Pons (tissue), 1 donor: ENCODE data around the gene SOX21.
"Not testable (repeated sequence)": the region's sequence is repeated elsewhere in the genome, so short reads cannot be mapped to it uniquely, and the experiment has no call there.

Experiments used
- DNase-seq: peaks from one replicate; pipeline ENCODE4 v3.0.0-alpha.2; 2016; ENCODE audit warnings: low spot score

SOX21 gene

DNA sequence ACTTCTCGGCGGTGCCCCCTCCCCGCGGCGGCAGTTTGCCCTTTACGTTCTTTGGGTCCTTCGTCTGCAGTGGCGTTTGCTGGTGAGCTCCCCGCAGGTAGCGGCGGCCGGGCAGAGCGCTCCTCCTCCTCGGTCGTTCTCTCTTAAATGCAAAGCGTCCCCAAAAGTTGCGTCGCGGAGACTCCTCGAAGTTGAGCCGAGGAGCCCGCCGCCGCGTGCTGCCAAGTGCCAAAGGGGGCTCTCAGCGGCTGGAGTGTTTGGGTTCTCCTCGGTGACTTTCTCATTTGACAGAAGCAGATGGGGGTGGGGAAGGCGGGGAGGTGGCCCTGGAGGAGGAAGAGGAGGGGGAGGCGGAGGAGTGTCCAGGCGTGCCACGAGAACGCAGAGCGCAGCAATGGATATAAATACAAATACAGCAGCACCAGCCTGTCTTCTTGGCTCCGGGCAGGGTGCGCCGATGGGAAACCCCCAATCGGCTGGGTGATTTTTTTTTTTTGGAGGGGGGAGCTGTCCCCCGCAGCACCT, at the start of gene SOX21:
TSS of gene SOX21 (minus strand) at position 259 of the 525 bp plus-strand sequence. CDS start 496 bp downstream, outside the sequence.
- DNase-seq = peak; percentile 37

DNA sequence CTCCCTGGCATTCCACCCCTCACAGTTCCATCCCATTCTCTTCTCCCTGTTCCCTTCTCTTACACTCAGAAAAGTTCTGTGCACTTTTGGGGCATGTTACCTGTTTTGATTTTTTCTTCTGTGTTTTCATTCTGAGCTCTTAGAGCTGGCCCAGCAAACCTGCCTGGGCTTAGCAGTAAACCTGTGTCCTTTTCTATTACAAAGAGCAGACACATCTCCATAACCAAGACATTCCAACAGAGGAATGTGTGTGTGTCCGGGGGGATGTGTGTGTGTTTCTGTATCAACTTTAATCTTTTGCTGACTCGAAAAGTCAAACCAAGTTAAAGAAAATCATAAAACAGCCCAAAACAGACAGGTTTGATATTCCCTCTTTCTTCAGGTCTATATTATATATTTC, 49.1 kb upstream of the SOX21 start:
- DNase-seq = no peak

DNA sequence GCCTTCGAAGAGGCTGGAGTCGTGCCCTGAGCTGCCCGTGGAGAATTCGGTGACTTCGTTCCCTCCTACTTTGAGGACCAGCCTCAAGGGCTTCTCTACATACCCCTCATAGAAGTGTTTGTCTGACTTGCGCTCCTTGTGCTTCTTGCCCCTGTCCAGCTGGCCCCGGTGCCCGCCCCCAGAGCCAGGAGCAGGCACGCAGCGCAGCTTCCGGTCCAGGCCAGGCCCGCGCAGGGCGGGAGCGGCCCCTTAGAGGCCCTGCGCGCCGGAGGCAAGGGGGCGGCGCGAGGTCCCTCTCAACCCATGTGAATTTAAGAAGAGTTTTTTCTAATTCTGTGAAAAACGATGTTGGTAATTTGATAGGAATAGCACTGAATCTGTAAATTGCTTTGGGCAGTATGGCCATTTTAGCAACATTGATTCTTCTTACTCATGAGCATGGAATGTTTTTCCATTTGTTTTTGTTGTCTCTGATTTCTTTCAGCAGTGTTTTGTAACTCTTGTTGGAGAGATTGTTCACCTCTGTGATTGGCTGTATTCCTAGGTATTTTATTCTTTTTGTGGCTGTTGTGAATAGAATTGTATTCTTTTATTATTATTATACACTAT, 46.9 kb upstream of the SOX21 start:
- DNase-seq = no peak

DNA sequence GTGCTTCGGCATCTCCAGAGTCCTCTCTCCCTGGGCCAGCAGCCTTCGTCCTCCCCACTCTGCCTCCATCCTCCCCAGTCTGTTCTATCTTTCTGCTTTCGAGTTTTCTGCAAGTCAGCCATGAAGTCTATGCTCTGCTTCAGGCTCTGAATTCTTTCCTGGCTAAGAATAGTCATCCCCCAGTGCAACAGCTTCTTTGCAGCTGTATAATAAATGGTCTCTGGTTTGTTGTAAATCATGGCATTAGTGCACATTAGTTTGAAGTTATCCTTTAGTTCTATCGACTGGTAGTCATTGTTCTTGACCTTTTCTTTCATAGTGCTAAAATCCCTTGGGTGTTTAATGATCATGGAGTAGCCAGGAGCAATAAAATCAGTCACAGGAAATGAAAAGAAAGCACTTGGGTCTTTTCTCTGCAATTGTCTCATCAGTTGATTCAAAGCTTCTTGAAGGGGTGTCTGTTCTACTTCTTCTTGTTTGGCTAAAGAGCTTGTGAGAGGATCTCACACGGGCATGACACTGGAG, 46.2 kb upstream of the SOX21 start:
- no peak for DNase-seq

DNA sequence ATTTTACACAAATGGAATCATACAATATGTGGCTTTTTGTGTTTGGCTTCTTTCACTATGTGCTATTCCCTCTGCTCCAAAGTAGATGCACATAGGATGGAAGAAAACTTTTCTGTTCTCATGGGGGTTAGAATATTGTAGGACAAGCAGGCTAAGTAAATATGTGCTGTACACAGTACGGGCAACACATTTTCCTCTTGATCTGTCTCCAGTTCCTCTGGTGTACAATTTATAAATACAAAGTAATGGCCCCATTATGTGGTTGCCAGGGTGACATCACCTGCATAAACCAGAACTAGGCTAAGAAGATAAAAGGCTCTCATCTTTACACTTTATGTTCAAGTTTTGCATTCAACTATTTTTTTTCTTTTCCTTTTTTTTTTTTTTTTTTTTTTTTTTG, 41.0 kb upstream of the SOX21 start:
- DNase-seq = no peak

DNA sequence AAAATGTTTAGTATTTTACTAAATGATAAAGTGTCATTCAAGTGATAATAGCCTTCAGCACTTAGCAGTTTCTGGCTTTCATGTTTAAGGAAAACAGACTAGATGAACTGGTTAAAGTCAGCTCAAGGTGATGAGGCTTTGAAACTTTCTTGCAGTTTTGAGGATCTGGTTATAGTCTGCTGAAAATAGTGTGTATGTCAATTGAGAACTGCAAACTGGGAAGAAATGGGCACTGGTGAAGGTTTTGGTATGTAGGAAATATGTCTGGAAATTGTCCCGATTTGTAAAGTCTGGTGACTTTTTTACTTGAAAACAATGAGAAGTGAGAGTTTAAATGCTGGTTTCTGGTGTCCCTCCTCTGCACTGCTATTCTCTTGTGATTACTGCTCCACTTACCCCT, 36.8 kb upstream of the SOX21 start:
- no peak for DNase-seq

DNA sequence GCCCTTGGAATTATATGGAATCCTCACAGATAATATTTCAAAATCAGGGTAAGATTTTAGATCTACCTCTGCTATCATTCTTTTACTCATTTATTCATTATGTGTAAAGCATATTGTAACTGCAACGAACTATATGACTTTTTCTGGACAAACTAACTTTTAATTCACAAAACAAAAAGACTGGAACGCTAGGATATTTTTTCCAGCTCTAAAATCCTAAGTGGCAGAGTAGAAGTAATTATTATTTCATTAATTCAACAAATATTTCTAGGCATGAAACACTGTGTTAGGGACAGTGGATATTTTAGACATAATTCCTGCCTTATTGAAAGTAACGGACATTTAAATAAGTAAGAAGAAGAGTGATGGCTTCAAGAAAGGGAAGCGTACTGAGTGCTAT, 26.9 kb upstream of the SOX21 start:
- DNase-seq = no peak

DNA sequence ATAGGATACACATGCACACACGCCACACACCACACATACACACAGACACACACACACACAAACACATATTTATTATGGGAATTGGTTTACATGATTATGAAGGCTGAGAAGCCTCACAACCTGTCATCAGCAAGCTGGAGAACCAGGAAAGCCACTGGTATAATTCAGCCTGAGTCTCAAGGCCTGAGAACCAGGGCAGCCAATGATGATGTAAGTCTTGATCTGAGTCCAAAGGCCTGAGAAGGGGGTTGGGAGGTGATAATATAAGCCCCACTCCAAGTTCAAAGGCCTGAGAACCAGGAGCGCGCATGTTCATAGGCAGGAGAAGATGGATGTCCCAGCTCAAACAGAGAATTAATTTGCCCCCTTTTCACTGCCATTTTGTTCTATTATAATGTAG, 18.7 kb upstream of the SOX21 start:
- no peak for DNase-seq

DNA sequence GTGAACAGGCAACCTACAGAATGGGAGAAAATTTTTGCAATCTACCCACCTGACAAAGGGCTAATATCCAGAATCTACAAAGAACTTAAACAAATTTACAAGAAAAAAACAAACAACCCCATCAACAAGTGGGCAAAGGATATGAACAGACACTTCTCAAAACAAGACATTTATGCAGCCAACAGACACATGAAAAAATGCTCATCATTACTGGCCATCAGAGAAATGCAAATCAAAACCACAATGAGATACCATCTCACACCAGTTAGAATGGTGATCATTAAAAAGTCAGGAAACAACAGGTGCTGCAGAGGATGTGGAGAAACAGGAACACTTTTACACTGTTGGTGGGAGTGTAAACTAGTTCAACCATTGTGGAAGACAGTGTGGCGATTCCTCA, 17.6 kb upstream of the SOX21 start:
- DNase-seq = not testable (repeated sequence)

DNA sequence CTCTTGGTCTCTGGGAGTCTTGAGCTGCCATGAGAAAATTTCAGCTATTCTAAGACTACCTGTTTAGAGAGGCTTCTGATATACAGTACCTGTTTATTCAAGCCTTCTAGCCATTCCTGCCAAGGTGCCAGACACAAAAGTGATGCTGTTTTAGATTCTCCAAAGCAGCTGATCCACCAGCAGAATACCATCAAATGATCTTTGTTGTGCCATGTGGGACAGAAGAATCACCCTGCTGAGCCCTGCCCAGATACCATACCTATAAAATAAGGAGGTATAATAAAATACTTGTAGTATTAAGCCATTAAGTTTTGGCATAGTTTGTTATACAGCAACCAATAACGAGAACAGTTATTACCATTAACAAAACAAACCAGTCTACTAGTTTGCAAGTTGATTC, 14.1 kb upstream of the SOX21 start:
- DNase-seq = no peak

DNA sequence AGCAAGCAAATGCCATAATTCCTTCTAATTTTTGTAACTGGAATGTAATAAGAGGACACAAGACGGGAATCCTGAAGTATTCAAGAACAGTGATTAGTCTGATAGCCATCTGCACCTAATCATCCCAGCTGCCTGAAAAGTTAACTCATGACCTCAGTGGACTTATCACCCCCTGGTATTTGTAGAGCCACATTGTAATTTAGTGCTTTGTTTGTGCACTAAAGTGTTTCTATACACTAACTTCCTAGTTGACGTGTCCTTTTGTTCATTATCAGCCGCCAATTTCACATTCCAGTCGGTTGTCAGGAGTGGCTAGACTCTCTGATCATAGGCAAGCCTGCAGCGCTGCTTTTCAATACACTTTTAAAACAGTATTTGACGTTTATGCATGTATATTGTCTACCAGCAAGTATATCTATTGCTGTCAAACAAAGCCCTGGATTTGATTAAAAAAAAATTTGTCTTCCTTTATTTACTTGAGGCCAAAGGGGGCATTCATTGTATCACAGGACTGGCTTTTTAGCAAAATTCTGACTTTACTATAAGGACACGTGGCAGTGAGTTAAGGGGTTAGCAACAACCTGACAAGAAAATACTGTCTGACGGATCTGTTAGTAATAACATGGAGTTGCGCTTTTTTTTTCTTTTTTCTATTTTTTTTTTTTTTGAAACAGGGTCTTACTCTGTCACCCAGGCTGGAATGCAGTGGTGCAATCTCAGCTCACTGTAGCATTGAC, 10.4 kb upstream of the SOX21 start:
- no peak for DNase-seq

DNA sequence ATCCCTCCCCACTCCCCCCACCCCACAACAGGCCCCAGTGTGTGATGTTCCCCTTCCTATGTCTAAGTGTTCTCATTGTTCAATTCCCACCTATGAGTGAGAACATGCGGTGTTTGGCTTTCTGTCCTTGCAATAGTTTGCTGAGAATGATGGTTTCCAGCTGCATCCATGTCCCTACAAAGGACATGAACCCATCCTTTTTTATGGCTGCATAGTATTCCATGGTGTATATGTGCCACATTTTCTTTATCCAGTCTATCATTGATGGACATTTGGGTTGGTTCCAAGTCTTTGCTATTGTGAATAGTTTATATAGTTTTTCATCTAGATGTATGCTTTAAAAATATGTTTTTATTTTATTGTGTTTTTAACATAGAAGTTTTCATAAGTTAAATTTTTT, 6.4 kb upstream of the SOX21 start:
- not testable (repeated sequence) for DNase-seq

DNA sequence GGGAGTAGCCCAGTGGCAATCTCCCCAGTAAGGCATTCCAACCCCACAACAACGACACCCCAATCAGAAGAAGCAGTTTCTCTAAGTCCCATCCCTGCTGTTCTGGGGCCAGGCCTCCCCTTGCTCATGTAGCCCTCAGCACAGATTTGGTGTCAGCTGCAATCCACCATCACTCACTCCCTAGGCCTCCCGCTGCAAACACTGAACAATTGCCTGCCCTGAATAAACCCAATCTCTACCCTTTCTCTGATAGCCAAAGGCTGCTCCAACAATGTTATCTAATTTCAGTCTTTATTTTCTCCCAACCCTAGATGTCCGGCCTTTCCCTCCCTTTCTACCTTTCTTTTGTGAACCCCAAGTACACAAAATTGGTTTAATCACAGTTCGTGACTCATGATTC, 5.6 kb upstream of the SOX21 start:
- no peak for DNase-seq

DNA sequence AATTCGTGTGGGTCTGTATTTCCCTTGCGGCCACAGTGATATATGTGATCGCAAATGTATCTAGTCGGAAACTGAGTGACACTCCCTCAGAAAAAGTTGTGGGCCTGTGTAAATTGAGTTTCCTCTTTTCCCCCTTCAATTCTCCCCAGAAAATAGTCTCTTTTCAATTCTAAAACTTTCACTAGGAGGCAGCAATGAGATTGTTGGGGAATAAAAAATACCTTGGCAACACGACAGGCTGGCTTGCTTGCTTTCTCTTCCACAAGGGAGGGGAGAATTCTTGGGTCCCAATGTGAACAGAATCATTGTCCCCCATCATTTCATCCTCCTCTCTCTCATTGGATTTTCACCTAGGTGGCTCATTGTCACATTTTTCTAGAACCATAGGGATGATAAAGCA, 3.7 kb upstream of the SOX21 start:
- DNase-seq = peak; percentile 38

DNA sequence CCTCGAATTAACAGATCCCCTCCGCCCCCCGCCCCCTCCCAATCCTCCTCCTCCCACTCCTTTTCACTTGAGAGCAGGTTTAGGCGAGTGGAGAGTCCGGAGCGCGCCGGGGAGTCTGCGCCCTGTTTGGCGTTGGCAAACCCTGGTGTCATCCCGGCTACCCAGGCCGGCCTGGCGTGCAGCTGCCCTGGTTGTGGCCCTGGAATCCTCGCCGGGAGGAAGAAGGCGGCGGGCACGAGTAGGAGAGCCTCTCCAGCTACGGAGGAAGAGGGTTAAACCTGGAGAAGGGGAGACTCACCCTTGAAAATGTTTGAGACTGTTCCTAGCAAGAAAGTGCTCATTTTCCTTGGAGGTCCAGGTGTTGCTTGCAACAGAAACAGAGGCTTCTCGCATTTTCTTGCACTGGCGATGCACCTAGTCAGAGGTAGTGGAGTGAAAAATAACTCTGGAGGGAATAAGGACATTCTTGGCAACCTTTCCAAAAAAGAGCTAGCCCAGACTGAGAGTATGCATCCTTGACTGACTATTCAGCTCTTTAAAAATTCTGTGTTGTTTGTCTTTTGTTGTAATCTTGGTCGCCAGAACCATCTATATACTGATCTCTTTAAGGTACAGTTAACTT, 1.3 kb upstream of the SOX21 start:
- no peak for DNase-seq

DNA sequence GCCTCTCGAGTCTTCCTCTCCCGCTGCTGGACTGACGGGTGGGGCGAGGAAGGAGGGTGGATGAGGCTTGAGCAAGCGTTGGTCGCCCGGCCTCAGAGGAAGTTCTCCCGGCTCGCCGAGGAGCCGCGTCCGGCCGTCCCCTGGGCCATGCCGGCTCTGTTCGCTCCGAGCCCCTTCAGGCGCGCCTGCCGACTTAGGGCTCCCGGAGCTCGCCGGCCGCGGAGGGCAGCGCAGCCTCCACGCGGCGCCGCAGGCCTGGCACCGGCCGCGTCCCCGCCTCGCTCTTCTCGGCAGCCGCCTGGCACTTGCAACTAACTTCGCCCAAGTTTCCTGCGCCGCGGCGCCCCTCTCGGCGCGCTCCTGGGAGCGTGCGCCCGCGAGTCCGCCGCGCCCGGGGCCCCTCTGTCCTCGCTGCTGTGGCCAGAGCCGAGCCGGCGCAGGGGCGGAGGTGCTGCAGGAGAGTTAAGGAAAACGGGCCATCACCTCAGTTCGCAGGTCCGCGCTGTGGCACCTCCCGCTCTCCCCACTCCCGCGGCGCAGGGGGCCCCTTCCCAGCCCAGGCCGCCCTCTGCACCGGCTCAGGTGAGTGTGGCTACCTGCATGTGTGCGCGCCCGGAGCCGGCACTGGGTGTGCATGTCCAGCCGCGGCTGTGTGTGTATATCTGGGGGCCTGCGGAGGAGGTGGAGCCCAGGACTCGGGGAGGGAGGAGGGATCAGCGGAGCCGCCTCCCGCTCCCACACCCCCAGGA, 641 bp upstream of the SOX21 start:
- peak; percentile 28 for DNase-seq

DNA sequence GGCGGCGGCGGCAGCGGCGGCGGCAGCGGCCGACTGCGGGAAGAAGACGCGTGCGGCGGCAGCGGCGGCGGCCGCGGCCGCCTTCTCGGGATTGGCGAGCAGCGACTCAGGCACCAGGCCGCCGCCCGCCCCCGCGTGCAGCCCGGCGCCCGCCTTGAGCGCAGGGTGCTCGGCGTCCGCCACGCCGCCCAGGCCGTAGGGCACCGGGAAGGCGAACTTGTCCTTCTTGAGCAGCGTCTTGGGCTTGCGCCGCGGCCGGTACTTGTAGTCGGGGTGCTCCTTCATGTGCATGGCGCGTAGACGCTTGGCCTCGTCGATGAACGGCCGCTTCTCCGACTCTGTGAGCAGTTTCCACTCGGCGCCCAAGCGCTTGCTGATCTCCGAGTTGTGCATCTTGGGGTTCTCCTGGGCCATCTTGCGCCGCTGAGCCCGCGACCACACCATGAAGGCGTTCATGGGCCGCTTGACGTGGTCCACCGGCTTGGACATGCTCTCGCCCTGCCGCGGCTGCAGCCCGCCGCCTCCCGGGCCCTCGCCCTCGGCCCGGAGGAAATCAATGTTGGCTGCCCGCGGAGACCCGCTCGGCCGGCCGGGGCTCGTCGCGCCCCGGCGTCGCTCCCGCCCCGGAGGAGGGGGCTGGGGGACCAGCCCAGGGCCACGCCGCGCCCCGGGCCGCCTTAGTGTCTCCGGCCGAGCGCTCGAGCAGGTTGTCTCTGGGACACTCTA, 621 bp downstream of the SOX21 start:
- DNase-seq = no peak

DNA sequence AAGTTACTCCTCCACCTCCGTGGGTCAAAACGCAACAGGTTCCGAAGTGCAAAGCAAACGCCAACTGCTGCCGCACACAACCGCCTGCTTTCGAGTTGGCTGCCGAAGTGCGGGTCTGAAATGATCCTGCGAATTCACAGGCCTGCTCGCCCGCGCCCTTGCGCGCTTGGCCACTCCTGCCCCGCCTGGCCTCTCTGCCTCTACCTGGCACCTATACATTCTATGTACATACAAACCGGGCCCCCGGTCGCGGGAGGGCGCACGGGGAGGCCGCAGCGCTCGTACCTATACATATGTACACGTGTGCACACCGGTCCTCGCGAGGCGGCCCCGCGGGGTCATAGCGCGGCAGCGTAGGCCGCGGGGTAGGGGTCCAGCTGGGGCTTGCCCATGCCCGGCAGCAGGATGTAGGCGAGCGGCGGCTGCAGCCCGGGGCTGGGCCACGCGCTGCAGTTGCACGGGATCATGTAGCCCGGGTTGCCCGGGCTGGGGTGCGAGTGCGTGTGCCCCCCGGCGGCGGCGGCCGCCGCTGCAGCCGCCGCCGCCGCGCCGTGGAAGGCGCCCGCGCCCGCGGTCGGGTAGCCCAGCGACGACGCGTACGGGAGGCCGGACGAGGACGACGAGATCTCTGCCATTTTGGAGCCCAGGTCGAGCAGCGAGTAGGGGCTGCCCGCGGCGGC, 1.3 kb downstream of the SOX21 start:
- DNase-seq = peak; percentile 22

DNA sequence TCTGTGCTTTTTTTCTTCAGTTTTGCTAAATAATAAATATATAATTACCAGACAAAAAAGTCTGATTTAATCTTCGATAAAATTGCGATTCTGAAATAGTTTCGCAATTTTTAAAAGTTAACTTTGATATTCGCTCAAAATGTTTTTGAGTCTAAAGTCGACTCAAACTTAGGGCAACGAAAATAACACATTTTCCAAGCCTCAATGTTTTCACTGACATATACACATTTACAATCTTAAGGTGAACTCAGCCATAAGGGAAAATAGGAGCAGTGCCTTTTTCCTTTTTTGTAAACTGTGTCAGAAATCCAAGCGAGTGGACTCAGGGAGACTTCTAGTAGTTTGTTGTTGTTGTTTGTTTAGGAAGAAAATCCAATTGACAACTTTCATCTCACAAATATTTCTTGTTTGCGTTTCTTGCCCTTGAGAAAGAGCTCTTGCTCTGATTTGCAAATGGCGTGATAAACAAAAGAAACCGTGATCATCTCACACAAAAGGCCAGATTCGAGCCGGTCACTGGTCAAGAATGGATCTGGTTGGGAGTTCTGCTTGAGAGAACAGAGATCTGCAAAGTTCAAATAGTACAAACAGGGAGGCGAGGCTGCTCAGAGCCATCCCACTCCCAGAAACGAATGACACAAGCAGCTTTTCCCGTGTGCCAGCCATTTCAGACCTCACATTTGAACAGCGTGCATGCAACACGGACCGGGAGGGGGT, 2.1 kb downstream of the SOX21 start:
- peak; percentile 57 for DNase-seq
